Vagina (tissue), 2 donors: ENCODE measurements around the gene CADM2.

Experiments
- CTCF ChIP-seq, 3 experiments: fragments of 450-650 bp in 2 of 3; fragments of 200-600 bp in 1 of 3; sonication (generic) in 1 of 3; IDR thresholded peaks; one replicate each; pipeline ENCODE4 v1.5.1; 2017 to 2019; ENCODE audit warnings: antibody characterized with exemption in 3 of 3, mild to moderate bottlenecking in 2 of 3, moderate library complexity in 2 of 3
- POLR2A ChIP-seq, 2 donors: fragments of 450-650 bp; IDR thresholded peaks; one replicate each; pipeline ENCODE4 v1.6.1; 2017; ENCODE audit warnings: antibody characterized with exemption in 2 of 2, mild to moderate bottlenecking in 2 of 2, moderate library complexity in 2 of 2
- POLR2AphosphoS5 ChIP-seq, 2 donors: sonication (generic); formaldehyde crosslinking; IDR thresholded peaks; one replicate each; pipeline ENCODE4 v1.9.0; 2017; ENCODE audit warnings: antibody characterized with exemption in 2 of 2, mild to moderate bottlenecking in 2 of 2, low read depth in 1 of 2; ENCODE audit not compliant: insufficient read depth in 1 of 2

GRCh38 chr3:85710490-85710889 is 751.7 kb downstream of the CADM2 start:
- TF ChIP-seq CTCF (IDR thresholded peaks at IDR 0.05) (no peak), POLR2A (IDR thresholded peaks at IDR 0.05) (no peak), POLR2AphosphoS5 (IDR thresholded peaks at IDR 0.05; ENCODE audit: insufficient read depth in 1 of 2, low read depth in 1 of 2) (no peak)
